ENCODE results near the gene FBXL19. TPM values are rescaled to one million over a fixed set of nuclear protein-coding genes. Genes with fewer than 3 reads are reported as not detected.

Gene FBXL19
- total RNA-seq: 1 to 10 TPM; 2.4 to 6.2 (median 4.2) TPM

- TF ChIP-seq CTCF (IDR thresholded peaks at IDR 0.05; ENCODE audit: low read depth): no peak
Measured at GRCh38 chr16:30923554-30924075, at the start of gene FBXL19. Gene FBXL19 (plus strand): TSS chr16:30923572. CDS start chr16:30925755, 2,183 bp downstream.

- no peak for TF ChIP-seq CTCF (IDR thresholded peaks at IDR 0.05; ENCODE audit: low read depth)
Measured at GRCh38 chr16:30874244-30874820, 49.0 kb upstream of the FBXL19 start.

- TF ChIP-seq CTCF (IDR thresholded peaks at IDR 0.05; ENCODE audit: low read depth): no peak
Measured at GRCh38 chr16:30874821-30875717, 48.3 kb upstream of the FBXL19 start.

- no peak for TF ChIP-seq CTCF (IDR thresholded peaks at IDR 0.05; ENCODE audit: low read depth)
Measured at GRCh38 chr16:30875871-30876801, 47.2 kb upstream of the FBXL19 start.

- no peak for TF ChIP-seq CTCF (IDR thresholded peaks at IDR 0.05; ENCODE audit: low read depth)
Measured at GRCh38 chr16:30876867-30877266, 46.5 kb upstream of the FBXL19 start.

- TF ChIP-seq CTCF (IDR thresholded peaks at IDR 0.05; ENCODE audit: low read depth): no peak
Measured at GRCh38 chr16:30882429-30883310, 40.7 kb upstream of the FBXL19 start.
